Measurements from ENCODE around the gene PAMR1.

Gene PAMR1

DNA sequence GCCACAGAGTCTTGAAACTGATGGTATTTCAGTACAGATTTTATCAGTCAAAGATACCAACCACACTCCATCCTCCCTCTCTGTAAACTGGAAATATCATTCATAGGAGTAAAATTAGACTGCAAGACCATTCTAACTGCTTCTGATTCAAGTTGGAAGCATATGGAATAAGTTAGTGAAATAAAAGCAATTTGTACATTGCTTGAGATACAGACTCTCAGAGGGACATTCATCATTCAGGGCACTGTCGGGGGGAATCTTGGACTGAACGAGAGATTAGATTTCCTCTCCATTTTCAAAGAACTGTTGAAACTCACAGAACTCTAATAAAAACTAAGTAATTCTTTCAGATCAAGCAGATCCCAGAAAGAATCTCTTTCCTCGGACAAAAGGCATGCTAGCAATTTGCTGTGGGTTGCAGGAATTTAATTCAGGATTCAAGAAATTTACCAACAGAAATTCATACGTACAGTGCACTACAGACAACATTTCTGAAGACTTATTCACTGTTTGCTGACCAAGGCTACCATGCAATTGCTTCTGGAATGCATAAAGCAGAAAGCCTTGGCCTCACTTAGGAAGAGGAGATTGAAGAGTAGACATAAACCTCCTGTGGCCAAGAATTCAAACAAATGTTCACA, 34.1 kb downstream of the PAMR1 start:
- no peak for DNase-seq (ENCODE audit: low spot score)

DNA sequence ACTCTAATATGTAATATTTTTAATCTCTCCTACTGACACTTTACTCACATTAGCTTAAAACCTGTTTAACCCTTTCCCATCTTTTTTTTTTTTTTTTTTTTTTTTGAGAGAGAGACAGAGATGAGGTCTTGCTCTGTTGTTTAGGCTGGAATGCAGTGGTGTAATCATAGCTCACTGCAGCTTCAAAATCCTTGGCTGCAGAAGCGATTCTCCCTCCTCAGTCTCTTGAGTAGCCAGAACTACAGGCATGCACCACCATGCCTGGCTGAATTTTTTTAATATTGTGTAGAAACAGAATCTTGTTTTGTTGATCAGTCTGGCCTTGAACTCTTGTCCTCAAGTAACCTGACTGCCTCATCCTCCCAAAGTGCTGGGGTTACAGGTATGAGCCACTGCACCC, 37.3 kb downstream of the PAMR1 start:
- DNase-seq (ENCODE audit: low spot score), result no peak

DNA sequence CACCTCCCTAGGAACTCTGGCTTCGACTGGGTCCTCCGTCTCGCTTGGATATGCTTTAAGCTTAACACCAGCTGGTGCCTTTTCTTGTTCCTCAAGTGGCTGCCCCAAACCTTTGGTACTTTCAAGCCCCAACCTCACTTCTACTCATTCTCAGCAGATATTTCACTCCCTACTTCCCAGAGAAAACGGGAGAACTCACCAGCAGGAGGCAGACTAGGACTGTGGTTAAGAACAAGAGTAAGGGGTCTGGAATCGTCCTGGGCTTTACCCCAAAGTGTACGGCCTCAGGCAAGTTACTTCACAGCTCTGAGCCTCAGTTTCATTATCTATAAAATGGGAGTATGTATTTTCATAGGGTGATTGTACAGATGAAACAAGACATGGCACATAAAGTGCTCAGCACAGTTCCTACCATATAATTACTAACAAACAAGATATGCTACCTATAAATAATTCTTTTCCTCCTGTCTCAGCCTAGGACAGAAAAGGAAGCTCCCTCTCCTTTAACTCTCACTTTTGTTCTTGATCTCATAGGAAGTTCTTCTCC, 37.8 kb downstream of the PAMR1 start:
- peak; percentile 43 for DNase-seq (ENCODE audit: low spot score)

DNA sequence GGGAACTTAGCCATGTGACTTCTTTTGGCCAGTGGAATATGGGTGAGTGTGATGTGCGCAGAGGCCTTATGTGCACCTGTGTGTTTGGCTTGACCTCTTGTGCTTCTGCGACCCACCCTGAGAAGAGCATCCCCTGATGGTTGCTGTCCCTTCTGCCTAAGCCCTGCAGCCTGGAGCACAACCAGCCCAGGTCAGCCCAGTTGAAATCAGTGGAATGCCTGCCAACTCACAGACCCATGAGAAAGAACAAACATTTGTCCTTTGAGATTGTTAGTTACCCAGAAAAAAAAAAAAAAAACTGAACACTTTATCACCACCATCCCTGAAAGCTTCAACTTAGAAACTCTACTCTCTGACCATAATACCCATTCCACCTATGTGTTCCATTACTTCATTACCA, 38.5 kb downstream of the PAMR1 start:
- DNase-seq (ENCODE audit: low spot score), result no peak

DNA sequence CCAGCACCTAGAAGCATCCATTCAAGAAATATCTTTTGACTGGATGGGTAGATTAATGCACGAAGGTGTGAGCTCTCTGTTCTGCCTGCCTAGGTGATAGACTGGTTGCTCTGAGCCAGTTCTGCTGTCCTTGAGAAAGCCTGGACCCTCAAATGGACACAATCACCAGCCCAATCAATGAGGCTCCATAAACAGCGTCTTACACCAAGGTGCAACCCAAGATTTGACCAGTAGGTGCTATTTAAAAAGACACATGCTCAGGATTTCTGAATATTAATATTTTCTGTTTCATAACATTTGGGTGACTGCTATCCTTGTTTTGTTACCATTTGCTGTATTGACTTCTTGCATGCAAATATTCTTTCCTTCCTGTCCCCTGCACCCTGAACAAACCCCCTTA, 39.0 kb downstream of the PAMR1 start:
- no peak for DNase-seq (ENCODE audit: low spot score)

DNA sequence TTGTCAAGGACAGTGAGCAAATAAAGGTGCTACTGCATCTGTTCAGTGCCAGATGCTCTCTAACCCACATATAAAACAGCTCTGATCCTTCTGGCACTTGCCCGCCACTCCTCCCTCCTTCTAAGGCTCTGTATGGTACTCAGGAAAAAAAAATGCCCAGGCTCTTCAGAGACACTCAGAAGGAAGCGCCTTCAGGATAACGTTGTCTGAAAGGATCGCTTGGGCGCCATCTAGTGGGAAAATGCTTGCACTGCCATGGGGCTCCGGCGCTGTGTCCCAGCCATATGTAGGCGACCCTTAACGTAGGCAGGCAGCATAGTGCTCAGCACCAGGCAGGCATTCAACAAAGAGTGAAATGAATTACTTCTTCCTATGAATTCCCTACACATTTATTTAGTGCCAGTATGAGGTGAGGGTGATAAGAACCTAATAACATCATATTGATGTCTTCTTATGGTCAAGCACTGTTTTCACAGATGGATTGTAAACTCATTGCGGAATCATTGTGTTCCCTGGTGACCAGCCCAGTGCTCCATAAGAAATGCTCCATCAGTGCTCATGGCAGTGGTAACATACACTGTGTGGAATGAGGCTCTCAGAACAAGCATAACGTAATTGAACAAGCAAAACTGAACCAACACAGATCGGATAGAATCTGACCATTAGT, 39.6 kb downstream of the PAMR1 start:
- DNase-seq (ENCODE audit: low spot score), result peak; percentile 75

DNA sequence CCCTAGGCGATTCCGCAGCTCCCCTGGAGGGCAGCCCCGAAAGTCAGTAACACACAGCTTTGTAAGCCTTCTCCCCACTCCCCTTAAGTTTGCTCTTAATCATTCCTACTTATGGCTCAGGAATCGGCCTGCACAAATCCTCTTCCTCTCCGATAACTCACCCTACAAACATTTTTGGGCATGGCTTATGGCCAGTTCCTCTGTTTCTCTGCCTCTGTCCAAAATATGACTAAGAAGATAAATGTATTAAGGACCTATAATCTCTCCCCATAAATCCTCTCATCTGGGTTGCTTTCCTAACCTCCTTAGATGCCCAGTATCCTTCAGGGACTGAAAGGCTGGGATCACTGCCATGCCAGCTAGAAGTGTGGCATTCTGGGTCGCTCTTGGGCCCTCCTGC, 41.0 kb downstream of the PAMR1 start:
- no peak for DNase-seq (ENCODE audit: low spot score)

DNA sequence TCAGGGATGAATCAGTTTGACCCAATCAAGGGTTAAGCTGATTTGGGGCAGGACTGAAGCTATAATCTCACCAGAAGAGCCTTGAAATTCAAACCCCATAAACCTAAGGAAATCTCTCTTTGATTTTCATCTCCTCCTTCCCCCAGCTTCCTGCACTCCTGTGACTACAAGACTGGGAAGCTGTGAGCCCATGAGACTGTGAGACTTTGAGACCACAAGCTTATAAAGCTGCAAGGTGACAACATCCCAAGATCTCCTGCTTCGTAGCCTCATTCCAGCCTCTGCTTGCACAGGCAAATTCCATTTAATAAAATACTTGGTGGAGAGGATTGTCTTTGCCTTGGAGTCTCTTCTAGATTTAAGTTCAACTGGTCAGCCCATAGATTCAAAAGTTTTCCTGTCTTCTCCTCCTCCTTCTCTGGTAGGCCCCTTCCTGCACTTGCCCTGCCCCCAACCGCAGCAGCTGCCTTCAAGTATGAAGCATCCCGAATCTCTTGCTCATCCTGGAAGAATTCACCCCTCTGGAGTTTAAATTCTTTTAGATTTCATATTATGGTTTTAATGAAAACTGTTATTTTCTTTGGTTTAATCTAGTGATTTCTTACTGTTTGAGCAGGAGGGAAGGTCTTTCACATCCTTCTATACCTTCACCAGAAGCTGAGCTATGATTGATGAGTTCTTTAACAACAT, 42.1 kb downstream of the PAMR1 start:
- DNase-seq (ENCODE audit: low spot score), result no peak

DNA sequence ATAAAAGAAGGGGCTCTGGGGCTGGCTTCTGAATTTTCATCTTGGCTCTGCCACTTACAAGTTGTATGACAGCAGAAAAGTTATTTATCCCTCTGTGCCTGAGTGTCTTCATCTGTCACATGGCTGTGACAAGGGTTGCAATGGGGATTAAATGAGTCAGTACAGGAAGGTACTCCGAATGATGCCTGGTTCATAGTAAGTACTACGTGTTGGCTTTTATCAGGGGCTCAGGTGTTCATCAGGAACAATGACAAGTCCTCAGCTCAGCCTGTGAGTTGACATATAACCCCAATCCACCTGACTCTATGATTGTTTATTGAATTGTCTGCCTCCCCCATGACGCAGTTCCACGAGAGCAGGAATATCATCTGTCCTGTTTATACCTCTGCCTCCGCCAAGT, 45.7 kb downstream of the PAMR1 start:
- no peak for DNase-seq (ENCODE audit: low spot score)

DNA sequence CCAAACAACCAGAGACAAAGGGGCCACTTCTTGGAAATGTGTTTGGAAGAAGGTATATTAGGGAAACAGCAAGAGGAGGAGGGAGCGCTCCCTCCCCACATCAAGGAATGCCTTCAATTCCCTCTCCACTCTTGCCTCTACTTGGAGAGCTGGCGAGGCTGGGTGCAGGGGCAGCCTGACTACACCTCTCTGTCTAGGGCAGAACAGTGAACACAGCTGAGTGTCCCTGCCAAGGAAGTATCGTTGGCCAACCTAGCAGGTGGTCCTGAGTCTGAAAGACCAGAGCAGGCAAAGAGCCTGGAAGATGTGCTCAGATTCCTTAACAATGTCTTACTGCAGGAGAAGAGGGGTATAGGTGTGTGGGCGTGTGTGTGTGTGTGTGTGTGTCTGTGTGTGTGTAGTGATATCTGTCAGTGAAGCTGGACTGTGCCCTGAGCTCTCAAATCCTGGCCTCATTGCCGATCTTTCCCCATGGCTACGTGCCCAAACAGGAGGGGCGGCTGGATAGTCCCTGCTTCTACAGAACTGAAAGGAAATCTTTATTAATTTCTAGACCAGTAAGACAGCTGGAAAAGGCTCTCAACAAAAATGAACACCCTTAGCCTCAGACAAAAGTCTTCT, 46.8 kb downstream of the PAMR1 start:
- DNase-seq (ENCODE audit: low spot score), result peak; percentile 67

DNA sequence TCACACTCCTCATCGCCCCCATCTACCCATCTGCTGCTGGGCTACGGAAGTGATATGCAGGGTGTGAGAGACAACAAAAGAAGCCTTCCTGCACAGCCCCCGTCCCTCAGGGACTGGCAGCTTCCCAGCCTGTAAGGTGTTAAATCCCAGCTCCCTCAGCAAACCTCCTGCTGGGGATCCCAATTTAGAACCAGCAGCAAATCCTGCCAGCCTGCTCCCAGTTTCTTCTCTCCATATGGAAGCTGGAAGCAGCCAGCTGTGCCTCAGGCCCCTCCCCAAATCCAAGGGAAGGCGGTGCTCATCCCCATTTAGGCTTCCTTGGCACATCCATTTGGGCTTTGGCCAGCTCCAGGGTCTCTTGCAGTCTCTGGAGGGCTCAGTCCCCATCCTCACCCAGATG, 47.5 kb downstream of the PAMR1 start:
- no peak for DNase-seq (ENCODE audit: low spot score)

DNA sequence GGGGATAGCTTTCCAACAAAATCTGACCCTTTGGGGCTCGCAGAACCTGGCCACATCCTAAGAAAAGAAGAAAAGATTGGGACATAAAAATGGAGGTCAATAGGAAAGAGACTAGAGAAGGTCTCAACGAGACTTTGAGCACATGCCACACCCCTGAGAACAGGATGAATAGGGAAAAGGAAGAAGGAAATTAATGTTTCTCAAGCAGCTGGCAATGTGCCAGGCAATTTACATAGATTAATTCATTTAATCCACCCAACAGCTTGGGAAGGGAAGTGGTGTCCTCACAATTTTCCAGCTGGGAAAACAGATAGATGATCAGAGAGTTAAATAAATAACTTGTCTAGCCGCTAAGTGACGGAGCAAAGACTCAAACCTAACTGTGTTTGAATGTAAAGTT, 50.7 kb downstream of the PAMR1 start:
- DNase-seq (ENCODE audit: low spot score), result no peak

DNA sequence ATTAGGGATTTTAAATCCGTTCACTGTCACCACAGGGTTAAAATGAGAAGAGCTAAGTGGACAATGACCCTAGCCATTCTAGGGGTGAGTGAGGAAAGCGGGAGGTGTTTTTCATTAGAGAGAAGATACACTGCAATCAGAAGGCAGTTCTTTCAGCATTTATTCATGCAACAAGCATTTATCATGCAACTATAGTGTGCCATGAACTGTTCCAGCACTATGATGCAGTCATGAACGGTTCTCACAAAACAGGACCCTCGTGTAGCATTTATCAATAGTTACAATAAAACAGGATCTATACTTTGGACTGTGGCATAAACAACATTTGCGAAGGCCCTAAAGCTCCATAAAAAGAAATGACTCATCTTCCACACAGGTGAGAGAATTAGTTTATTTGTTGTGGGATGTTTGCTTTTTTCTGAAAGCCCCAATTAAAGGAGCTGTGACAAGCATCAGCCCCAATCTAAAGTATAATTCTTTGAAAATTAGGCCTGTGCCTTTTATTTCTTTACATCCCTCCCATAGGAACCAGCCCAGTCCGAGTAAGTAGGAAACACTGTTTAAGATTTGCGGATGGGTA, 51.5 kb downstream of the PAMR1 start:
- DNase-seq (ENCODE audit: low spot score), result no peak

DNA sequence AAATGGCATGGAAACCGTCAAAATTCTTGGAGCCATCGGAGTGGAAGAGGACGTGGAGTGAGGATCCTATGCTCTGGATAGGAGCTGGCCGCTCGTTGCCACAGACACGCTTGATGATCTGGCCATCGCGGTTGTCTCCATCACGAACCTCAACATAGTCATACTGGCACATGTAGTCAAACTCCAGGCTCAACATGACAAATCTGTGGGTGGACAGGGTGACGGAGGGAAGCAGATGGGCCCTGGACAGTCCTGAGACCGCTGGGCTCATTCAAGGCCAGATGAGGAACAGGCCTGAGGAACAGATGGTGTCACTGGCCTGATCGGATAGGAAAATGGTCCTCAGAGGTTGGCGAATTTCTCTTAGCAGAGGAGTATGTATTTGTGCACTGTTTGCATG, 54.8 kb downstream of the PAMR1 start:
- no peak for DNase-seq (ENCODE audit: low spot score)

DNA sequence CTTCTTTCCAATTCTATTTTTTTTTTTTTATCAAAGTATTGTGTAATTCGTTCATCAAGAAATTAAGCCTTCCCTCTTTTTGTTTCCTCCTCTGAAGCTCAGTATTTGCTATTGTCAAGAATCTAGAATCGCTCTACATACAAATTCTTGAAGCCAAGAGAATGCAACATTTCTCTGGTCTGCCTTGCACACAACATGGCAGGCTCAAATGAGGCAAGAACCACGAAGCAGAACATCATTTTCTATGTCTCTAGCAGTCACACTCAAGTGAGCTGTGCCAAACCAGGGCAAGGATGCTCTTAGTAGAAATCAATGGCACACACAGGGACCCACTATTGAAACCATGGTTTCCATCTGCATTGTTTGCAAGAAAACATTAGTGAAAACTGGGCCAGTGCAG, 59.4 kb downstream of the PAMR1 start:
- DNase-seq (ENCODE audit: low spot score), result no peak

DNA sequence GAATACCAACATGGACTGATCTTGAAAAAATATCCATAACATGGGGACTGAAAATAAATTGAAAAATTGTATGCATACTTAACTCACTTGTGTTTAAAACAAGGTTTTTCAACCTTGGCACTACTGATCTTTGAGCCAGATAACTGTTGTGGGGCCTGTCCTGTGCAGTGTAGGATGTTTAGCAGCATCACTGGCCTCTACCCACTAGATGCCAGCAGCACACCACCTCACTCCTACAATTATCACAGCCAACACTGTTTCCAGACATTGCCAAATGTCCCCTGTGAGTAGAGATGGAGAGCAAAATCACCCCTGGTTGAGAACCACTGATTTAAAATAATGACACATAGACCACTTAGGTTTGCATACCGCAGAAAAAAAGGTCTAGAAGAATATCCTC, 61.1 kb downstream of the PAMR1 start:
- peak; percentile 65 for DNase-seq (ENCODE audit: low spot score)

DNA sequence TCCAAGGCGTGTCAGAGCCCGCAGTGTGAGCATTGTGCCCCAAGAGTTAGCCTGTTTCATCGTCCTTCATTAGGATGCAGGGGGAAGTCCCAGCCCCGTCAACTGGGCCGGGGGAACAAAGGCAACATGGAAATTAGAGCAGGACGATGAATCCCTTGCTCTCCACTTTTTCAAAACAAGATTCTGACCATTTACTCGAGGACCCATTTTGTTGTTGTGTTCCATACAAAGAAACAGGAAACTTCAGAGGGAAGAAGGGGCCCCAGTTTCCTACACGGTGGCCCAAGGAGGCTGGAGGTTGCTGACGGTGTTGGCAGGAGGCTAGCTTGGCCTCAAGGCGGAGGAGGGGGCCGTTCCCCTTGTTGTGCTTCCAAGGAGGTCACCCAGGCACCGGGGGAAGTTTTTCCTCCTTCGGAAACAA, 62.1 kb downstream of the PAMR1 start:
- peak; percentile 32 for DNase-seq (ENCODE audit: low spot score)

DNA sequence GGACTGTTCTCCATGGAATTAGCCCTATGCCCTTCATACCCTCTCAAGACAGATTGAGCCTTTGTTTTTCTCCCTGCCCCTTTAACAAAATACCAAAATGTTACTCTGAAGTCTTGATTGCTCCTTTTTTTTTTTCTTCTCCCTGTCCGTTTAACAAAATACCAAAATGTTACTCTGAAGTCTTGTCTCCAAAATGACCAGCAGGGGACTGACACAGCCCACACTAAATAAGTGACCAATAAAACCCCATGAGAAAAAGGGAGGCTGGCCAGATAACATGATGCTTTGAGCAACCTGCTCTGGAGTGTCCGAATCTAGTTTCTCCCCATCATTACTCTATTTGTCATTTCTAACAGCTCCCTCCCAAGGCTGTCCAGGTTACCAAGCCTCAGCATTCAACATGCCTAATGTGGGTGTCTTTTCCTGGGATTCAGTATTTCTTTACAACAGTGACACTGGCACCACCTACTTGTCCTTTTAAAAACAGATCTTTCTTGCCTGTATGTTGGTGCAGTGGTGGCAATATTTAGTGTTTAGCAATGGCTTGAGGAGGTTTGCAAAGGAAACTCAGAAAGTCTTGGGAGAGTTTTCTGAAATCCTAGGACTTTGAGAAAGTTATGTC, 63.4 kb downstream of the PAMR1 start:
- no peak for DNase-seq (ENCODE audit: low spot score)

DNA sequence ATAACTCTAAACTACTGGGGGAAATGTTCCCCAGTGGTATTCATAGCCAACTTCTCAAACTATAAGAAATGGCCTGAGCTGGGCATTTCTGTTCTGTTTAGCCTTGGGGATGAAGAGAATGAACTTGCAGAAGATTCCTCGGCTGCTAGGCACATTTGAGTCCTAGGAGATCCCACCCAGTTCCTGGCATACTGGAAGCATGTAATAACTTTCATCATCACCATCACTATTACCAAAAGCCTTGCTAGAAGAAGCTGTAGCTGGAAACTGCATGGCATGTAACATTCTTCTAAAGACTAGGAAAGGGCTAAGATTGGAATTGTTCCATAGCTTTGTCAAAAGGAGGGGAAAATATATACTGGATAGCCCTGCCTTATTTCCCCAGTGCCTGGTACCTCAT, 65.9 kb downstream of the PAMR1 start:
- no peak for DNase-seq (ENCODE audit: low spot score)

DNA sequence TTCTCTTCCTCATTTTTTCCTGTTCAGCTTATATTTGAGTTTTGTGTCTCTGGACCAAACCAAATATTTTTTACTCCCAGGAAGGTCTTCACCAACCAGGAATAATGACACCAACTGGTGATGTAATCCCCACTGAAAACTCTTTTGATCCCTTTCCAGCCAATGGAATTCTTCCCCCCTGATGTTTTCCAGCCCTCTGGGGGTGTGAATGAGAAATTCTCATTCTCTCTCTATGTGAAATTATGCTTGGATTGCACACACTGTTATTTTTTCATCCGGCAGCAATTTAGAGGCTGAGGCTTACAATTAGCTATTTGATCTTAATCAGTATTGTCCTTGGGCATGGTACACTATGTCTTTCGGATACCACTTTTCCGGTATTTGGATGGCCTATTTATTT, 66.6 kb downstream of the PAMR1 start:
- no peak for DNase-seq (ENCODE audit: low spot score)

DNA sequence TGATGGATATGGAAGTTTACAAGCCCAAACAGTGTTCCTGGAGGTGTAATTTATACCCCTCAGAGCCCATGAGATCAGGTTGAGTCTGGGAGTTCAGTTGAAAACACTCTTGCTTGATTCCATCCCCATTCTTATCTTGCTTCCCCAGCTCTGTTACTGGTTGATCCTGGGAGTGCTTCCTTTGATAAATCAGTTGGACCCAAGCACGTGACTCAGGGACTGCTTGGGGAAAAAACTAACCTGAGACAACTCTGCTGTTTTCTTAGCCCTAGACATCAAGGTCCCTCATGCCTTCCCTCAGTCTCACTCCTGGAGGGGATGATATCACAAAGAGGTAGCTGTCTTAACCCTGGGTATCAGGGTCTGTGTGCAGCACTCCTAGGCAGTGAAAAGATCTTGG, 71.1 kb downstream of the PAMR1 start:
- DNase-seq (ENCODE audit: low spot score), result no peak

All from pons (tissue), 1 donor.